Caco-2 (cell line): Measurements from ENCODE around the gene ALDOB. TPM values are rescaled to one million over a fixed set of nuclear protein-coding genes. Genes with fewer than 3 reads are reported as not detected.
A peak's percentile ranks its signal among the peaks of the same experiment; 100 is the strongest.

ENCODE experiments used
- BruUV-seq: library from RNA; stranded (reverse); fragments of 400-500 nt; replicated peaks from 2 replicates; lab custom pipeline; 2021; lab: Mats Ljungman, UMichigan
- CTCF ChIA-PET: fragments of 300-600 bp; sonication (Branson Sonifier 250); formaldehyde crosslinking; loops from one replicate; lab custom pipeline; 2022; ENCODE audit warnings: antibody characterized with exemption; lab: Charles Lee
- POLR2A ChIA-PET: fragments of 300-600 bp; sonication (Branson Sonifier 250); formaldehyde crosslinking; loops from one replicate; lab custom pipeline; 2022; ENCODE audit warnings: antibody characterized with exemption; lab: Charles Lee
- DNase-seq, 2 experiments: peaks; one replicate each; pipeline versions ENCODE4 v3.0.0 to v3.0.0-alpha.2; 2020 to 2022
- H3K27me3 ChIP-seq: replicated peaks from 2 replicates; pipeline ENCODE4 v1.6.0; 2011; ENCODE audit warnings: low read length; ENCODE audit not compliant: control insufficient read depth, insufficient read depth
- H3K36me3 ChIP-seq: 2 replicates; pipeline ENCODE4 v1.5.1; 2011; ENCODE audit warnings: low read length; ENCODE audit not compliant: control insufficient read depth, insufficient read depth
- H3K4me1 ChIP-seq: fragments of 250-450 bp; sonication (Bioruptor Pico); 2 replicates; pipeline ENCODE4 v1.5.1; 2020; ENCODE audit warnings: mild to moderate bottlenecking
- H3K4me3 ChIP-seq: 2 replicates; pipeline ENCODE4 v1.5.1; 2011; ENCODE audit warnings: low read depth, mild to moderate bottlenecking, control low read depth, low read length
- H3K9me3 ChIP-seq: fragments of 250-450 bp; sonication (Bioruptor Pico); 2 replicates; pipeline ENCODE4 v1.5.1; 2020; ENCODE audit warnings: mild to moderate bottlenecking, moderate library complexity
- H3K27ac Mint-ChIP-seq: one replicate; pipeline ENCODE4 v1.8.0; 2022; ENCODE audit warnings: mixed read lengths; ENCODE audit not compliant: unreplicated experiment
- H3K27me3 Mint-ChIP-seq: one replicate; pipeline ENCODE4 v1.8.0; 2022; ENCODE audit warnings: mixed read lengths; ENCODE audit not compliant: insufficient read depth, unreplicated experiment
- H3K36me3 Mint-ChIP-seq: one replicate; pipeline ENCODE4 v1.8.0; 2022; ENCODE audit warnings: mild to moderate bottlenecking, mixed read lengths; ENCODE audit not compliant: insufficient read depth, unreplicated experiment
- H3K4me1 Mint-ChIP-seq: one replicate; pipeline ENCODE4 v1.8.0; 2022; ENCODE audit warnings: low read depth, mixed read lengths; ENCODE audit not compliant: unreplicated experiment
- H3K4me3 Mint-ChIP-seq: one replicate; pipeline ENCODE4 v1.8.0; 2022; ENCODE audit warnings: mild to moderate bottlenecking, moderate library complexity, mixed read lengths; ENCODE audit not compliant: unreplicated experiment
- H3K9me3 Mint-ChIP-seq: one replicate; pipeline ENCODE4 v1.8.0; 2022; ENCODE audit warnings: mixed read lengths; ENCODE audit not compliant: unreplicated experiment
- intact Hi-C: fragments of 100-400 bp; cut with micrococcal nuclease; formaldehyde crosslinking; loops from one replicate; pipeline ENCODE4 v1.10.0; 2022; ENCODE audit not compliant: unreplicated experiment
- total RNA-seq: library from RNA; stranded (reverse); gene quantifications from 2 replicates; pipeline ENCODE4 v1.2.3, GENCODE V29; 2022
- TF ChIP-seq, protein P1 (sequence below), 2 experiments: fragments of 200-600 bp in 1 of 2; IDR thresholded peaks; 1 replicate in 1 of 2; 2 replicates in 1 of 2; pipeline versions ENCODE4 v1.5.1 to v1.8.0; 2011 to 2022; ENCODE audit warnings: antibody characterized with exemption in 1 of 2, control low read depth in 1 of 2, inconsistent platforms in 1 of 2, low read depth in 1 of 2, low read length in 1 of 2, mild to moderate bottlenecking in 1 of 2, moderate library complexity in 1 of 2; ENCODE audit not compliant: insufficient read depth in 1 of 2, severe bottlenecking in 1 of 2, unreplicated experiment in 1 of 2

ALDOB gene
- total RNA-seq, 1 experiment from 2014 or later, result 0.18 TPM

DNA sequence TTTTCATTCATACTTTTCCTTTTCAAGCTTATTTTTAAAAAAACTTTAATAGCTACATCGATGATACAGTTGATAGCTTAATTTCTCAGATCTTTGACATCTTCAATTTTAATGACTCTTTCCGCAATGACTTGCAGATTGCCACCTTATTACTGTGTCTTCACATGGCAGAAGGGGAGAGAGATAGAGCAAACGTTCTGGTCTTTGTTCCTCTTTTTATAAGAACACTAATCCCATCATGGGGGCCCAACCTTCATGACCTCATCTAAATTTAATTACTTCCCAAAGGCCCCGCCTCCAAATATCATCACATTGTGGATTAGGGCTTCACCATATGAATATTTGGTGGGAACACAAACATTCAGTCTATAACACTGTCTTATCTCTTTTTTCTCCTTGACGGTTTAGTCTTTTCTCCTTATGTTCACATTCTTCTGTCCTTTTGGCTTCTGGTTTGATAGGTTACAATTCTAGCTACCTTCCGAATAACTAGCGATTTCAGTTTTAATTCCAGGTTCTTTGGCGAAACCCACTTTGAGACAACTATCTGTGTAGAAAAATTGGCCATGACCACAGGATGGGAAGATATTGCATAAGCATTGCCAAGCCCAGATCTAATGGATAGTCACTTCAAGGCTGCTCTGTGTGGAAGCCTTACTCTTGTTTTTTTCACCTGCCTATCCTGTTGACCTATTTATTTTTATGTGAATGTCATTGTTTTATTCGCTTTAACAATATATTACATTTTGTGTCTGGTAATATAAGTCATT, 31.9 kb downstream of the ALDOB start:
- no peaks in the 10 kb centered on the region for H3K27me3 Mint-ChIP-seq
- H3K4me1 Mint-ChIP-seq, result peaks cover 19% of the 10 kb centered on the region
- H3K36me3 ChIP-seq, result peaks cover 17% of the 10 kb centered on the region
- ChIA-PET CTCF (no interaction called here), POLR2A (no interaction called here)
- H3K4me3 ChIP-seq, result no peak overlapping the region
- H3K9me3 ChIP-seq, result peaks cover 30% of the 10 kb centered on the region
- BruUV-seq, result no TSS peak
- H3K27ac Mint-ChIP-seq, result no peak overlapping the region
- peaks cover 88% of the 10 kb centered on the region for H3K36me3 Mint-ChIP-seq
- H3K4me3 Mint-ChIP-seq, result no peak overlapping the region
- intact Hi-C loops, result no loop called here
- TF ChIP-seq, protein P1, sequence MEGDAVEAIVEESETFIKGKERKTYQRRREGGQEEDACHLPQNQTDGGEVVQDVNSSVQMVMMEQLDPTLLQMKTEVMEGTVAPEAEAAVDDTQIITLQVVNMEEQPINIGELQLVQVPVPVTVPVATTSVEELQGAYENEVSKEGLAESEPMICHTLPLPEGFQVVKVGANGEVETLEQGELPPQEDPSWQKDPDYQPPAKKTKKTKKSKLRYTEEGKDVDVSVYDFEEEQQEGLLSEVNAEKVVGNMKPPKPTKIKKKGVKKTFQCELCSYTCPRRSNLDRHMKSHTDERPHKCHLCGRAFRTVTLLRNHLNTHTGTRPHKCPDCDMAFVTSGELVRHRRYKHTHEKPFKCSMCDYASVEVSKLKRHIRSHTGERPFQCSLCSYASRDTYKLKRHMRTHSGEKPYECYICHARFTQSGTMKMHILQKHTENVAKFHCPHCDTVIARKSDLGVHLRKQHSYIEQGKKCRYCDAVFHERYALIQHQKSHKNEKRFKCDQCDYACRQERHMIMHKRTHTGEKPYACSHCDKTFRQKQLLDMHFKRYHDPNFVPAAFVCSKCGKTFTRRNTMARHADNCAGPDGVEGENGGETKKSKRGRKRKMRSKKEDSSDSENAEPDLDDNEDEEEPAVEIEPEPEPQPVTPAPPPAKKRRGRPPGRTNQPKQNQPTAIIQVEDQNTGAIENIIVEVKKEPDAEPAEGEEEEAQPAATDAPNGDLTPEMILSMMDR (IDR thresholded peaks at IDR 0.05; ENCODE audit: insufficient read depth in 1 of 2, low read depth in 1 of 2, low read length in 1 of 2, severe bottlenecking in 1 of 2, unreplicated experiment in 1 of 2), result no peak
- DNase-seq, result no peak
- no peaks in the 10 kb centered on the region; the same call in 1 of the 2 replicates for H3K4me1 ChIP-seq
- H3K9me3 Mint-ChIP-seq, result peaks cover 69% of the 10 kb centered on the region
- H3K27me3 ChIP-seq, result no peaks in the 10 kb centered on the region

DNA sequence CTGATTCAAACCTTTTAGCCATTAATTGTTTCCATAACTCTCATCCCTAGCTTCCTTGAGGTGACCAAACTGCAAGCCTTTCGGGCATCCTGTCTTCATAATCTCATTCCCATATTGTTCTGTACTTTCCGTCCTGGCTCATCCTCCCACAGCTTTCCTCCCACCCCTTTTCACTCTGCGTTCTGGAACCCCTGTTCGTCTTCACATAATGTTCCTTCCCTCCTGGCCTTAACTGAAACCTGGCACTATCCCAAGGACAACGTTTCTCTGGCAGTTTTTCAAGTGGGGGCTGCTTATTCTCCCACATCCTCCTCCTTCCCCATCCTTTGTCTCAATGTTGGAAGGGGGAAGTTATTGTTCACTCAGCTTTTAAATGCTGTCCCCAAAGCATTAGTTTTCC, 35.5 kb downstream of the ALDOB start:
- Histone ChIP-seq H3K9me3 (peaks cover 3% of the 10 kb centered on the region), H3K4me1 (peaks cover 4% of the 10 kb centered on the region; the same call in 1 of the 2 replicates), H3K4me3 (peak overlapping the region; percentile 45; the same call in 1 of the 2 replicates), H3K27me3 (no peaks in the 10 kb centered on the region), H3K36me3 (peaks cover 5% of the 10 kb centered on the region)
- POLR2A ChIA-PET, result no interaction called here
- peaks cover 19% of the 10 kb centered on the region for H3K4me1 Mint-ChIP-seq
- CTCF ChIA-PET, result no interaction called here
- TF ChIP-seq, protein P1 (IDR thresholded peaks at IDR 0.05; ENCODE audit: insufficient read depth in 1 of 2, low read depth in 1 of 2, low read length in 1 of 2, severe bottlenecking in 1 of 2, unreplicated experiment in 1 of 2), result no peak
- H3K4me3 Mint-ChIP-seq, result peak overlapping the region; percentile 97
- BruUV-seq, result TSS peak; percentile 15
- H3K27me3 Mint-ChIP-seq, result no peaks in the 10 kb centered on the region
- intact Hi-C loops, result no loop called here
- peak overlapping the region; percentile 11 for H3K27ac Mint-ChIP-seq
- H3K9me3 Mint-ChIP-seq, result peaks cover 42% of the 10 kb centered on the region
- DNase-seq, result no peak
- peaks cover 82% of the 10 kb centered on the region for H3K36me3 Mint-ChIP-seq

DNA sequence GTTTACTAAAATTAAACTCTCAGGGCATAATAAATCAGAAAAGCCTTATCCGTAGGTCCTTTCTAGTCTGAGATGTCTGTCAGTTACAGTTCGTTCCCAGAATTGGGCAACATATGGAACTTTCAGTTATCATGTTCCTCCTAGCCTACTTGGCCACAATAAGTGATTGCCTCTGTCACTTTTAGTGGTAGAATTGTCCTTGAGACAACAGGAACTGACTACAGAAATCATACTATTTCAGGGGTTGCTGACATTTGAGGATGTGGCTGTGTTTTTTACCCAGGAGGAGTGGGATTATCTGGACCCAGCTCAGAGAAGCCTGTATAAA, 36.0 kb downstream of the ALDOB start:
- peaks cover 42% of the 10 kb centered on the region for H3K9me3 Mint-ChIP-seq
- H3K4me1 ChIP-seq, result peaks cover 4% of the 10 kb centered on the region; the same call in 1 of the 2 replicates
- ChIA-PET POLR2A (no interaction called here), CTCF (no interaction called here)
- no TSS peak for BruUV-seq
- peaks cover 19% of the 10 kb centered on the region for H3K4me1 Mint-ChIP-seq
- peak overlapping the region; percentile 97 for H3K27ac Mint-ChIP-seq
- peak overlapping the region; percentile 45 for H3K4me3 ChIP-seq
- H3K36me3 ChIP-seq, result 0 out of 2 replicates have a peak, but pooled peaks cover 2% of the 10 kb centered on the region
- no peak for DNase-seq
- no peaks in the 10 kb centered on the region for H3K27me3 ChIP-seq
- H3K36me3 Mint-ChIP-seq, result peaks cover 82% of the 10 kb centered on the region
- H3K4me3 Mint-ChIP-seq, result peak overlapping the region; percentile 97
- TF ChIP-seq, protein P1 (IDR thresholded peaks at IDR 0.05; ENCODE audit: insufficient read depth in 1 of 2, low read depth in 1 of 2, low read length in 1 of 2, severe bottlenecking in 1 of 2, unreplicated experiment in 1 of 2), result no peak
- peaks cover 5% of the 10 kb centered on the region; the same call in 1 of the 2 replicates for H3K9me3 ChIP-seq
- intact Hi-C loops, result loop anchor here (2.0 kb wide), 1 partner anchor 49 kb away; no protein-coding TSS in a partner anchor
- H3K27me3 Mint-ChIP-seq, result no peaks in the 10 kb centered on the region
